ENCODE measurements around the gene DDX11. TPM values are rescaled to one million over a fixed set of nuclear protein-coding genes. Genes with fewer than 3 reads are reported as not detected.
"Not testable (repeated sequence)": the region's sequence is repeated elsewhere in the genome, so short reads cannot be mapped to it uniquely, and the experiment has no call there.

Gene DDX11
- total RNA-seq, 2 experiments from 2014 or later, result 97.0 to 125 TPM

DNA sequence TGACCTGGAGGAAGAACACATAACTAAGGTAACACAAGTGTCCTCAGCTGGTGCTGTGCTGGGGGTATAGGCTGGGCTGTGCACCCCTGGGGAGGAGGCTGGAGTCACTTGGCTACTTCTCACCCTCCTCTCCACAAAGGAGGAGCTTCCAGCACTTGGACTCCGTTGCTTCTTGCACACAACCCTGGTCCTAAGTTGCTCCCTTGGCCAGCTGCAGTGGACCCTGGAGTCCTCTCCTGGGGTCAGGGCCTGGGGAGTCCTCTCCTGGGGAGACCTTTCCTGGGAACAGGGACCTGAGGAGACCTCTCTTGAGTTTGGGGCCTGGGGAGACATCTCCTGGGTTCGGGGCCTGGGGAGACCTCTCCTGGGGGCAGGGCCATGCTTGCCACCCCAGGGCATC, 14.3 kb downstream of the DDX11 start:
- DNase-seq; H3K9me3 Mint-ChIP-seq (ENCODE audit: low read depth); H3K4me3 Mint-ChIP-seq; H3K27me3 Mint-ChIP-seq; H3K4me1 Mint-ChIP-seq; intact Hi-C loops (cut with DNase I, micrococcal nuclease); POLR2A ChIA-PET; CTCF ChIA-PET; H3K27ac Mint-ChIP-seq; ATAC-seq: not testable (repeated sequence)
- peaks cover 33% of the 10 kb centered on the region for H3K36me3 Mint-ChIP-seq (ENCODE audit: low read depth)

DNA sequence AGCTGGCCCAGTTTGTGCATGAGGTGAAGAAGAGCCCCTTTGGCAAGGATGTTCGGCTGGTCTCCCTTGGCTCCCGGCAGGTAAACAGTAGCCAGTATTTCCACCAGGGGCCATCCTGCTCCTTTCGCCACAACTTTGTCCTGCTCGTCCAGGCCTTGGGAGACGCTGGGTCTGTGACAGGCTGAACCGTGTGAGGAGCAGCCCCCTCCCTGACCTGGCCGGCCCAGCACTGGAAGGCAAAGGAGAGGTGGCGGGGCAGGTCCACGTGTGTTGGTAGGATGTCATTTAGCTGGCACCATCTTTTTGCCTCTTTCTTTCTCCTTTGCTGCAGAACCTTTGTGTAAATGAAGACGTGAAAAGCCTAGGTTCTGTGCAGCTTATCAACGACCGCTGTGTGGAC, 15.4 kb downstream of the DDX11 start:
- H3K27ac Mint-ChIP-seq, result no peak overlapping the region
- no peaks in the 10 kb centered on the region for H3K27me3 Mint-ChIP-seq
- no peaks in the 10 kb centered on the region for H3K9me3 Mint-ChIP-seq (ENCODE audit: low read depth)
- H3K36me3 Mint-ChIP-seq (ENCODE audit: low read depth), result peaks cover 30% of the 10 kb centered on the region
- intact Hi-C loops (cut with DNase I, micrococcal nuclease), result no loop called here
- ChIA-PET POLR2A (no interaction called here), CTCF (no interaction called here)
- DNase-seq, result no peak
- ATAC-seq, result no peak
- no peaks in the 10 kb centered on the region for H3K4me1 Mint-ChIP-seq
- H3K4me3 Mint-ChIP-seq, result no peak overlapping the region

DNA sequence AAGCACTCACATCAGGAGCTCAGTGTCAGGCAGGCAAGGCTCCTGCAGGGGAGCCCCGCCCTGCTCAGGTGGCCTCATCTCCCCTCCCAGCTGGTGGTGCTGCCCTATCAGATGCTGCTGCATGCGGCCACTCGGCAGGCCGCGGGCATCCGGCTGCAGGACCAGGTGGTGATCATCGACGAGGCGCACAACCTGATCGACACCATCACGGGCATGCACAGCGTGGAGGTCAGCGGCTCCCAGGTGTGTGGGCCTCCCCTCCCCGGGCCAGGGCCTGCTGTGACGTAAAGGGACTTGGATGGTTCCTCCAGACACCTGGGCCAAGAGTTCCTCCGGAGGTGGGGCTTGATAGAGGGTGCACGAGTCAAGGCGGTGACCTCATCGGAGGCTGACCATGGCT, 18.0 kb downstream of the DDX11 start:
- H3K4me1 Mint-ChIP-seq; ATAC-seq; POLR2A ChIA-PET; DNase-seq; intact Hi-C loops (cut with DNase I, micrococcal nuclease); H3K27ac Mint-ChIP-seq; CTCF ChIA-PET; H3K9me3 Mint-ChIP-seq (ENCODE audit: low read depth); H3K4me3 Mint-ChIP-seq; H3K27me3 Mint-ChIP-seq: not testable (repeated sequence)
- peaks cover 34% of the 10 kb centered on the region for H3K36me3 Mint-ChIP-seq (ENCODE audit: low read depth)

DNA sequence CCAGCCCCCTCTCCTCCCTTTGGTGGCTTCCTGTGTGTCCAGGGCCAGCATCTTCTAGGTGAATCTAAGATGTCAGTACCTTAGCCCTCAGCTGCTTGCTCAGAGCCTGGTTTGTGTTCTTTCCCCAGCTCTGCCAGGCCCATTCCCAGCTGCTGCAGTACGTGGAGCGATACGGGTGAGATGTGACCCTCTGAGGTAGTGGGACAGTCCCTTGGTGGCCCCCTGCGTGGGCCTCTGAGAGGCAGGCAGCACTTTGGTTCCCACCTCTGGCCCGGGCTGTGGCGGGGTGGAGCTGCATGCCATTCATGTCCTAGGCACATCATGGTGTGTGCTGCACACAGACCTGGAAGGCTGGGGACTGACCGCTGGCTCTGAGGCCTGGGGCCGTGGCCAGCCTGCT, 19.1 kb downstream of the DDX11 start:
- intact Hi-C loops (cut with DNase I, micrococcal nuclease); H3K9me3 Mint-ChIP-seq (ENCODE audit: low read depth); H3K27me3 Mint-ChIP-seq; POLR2A ChIA-PET; CTCF ChIA-PET; ATAC-seq; H3K4me3 Mint-ChIP-seq; H3K27ac Mint-ChIP-seq; H3K4me1 Mint-ChIP-seq; DNase-seq: not testable (repeated sequence)
- H3K36me3 Mint-ChIP-seq (ENCODE audit: low read depth), result peaks cover 37% of the 10 kb centered on the region

DNA sequence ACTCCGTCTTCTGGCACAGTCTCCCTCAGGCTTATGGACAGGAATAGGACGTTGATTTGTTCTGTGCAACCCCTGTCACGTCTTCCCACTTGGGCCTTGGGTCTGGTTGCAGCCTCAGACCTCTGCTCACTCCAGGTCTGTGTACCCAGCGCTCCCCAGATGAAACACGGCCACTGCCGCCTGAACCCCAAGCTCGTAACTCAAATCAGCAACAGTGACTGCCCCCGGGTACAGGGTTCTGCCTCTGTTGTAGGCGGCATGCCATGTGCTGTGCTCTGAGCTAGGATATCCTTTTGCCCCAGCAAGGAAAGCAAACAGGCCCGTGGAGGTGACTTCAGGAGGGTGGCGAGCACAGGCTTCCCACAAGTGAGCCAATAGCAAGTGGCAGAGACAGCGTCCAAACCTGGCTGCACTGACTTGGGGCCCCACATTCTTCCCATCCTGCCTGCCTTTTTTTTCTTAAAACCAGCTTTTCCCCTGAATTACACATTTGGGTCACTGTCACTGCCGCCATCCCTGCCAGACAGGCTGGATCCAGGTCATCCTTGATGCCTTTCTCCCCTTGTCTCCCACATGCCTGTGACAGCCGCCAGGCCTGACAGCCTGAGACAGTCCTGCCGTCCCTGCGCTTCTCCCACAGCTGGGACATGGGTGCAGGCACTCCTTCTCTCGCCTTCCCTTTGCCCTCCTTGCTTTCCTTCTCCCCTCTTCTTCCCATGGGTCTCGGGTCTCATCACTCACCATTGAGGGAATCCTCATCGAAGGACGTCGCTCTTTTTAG, 21.6 kb downstream of the DDX11 start:
- H3K4me1 Mint-ChIP-seq; DNase-seq; H3K27ac Mint-ChIP-seq; POLR2A ChIA-PET; H3K9me3 Mint-ChIP-seq (ENCODE audit: low read depth); ATAC-seq; CTCF ChIA-PET; H3K4me3 Mint-ChIP-seq; intact Hi-C loops (cut with DNase I, micrococcal nuclease); H3K27me3 Mint-ChIP-seq: not testable (repeated sequence)
- peaks cover 31% of the 10 kb centered on the region for H3K36me3 Mint-ChIP-seq (ENCODE audit: low read depth)

DNA sequence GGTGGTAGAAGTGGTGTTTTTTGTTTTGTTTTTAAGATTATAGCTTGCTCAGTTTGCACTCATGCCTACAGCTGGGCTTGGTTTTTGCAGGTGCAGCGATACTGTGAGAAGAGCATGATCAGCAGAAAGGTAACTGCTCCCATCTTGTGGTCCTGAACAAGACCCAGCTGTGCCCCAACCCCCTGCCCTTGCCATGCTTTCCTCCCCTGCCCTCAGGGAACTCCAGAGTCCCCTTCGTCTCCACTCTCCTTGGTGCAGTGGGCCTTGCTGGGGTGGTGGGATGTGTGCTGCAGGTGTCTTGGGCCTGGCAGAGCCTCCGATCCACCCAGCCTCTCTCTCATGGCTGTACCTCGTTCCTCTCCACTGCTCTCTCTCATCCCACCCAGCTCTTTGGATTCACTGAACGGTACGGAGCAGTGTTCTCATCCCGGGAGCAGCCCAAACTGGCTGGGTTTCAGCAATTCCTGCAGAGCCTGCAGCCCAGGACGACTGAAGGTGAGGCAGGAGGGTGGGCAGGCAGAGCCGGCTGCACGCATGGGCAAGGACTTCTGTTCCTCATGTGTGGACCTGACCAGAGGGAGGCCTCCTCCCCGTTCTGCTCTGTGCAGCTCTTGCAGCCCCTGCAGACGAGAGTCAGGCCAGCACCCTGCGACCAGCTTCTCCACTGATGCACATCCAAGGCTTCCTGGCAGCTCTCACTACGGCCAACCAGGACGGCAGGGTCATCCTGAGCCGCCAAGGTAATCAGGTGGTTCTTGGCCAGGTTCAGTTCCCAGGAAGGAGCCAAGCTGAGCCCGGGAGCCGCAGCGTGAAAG, 22.8 kb downstream of the DDX11 start:
- H3K27me3 Mint-ChIP-seq; H3K9me3 Mint-ChIP-seq (ENCODE audit: low read depth); POLR2A ChIA-PET; H3K27ac Mint-ChIP-seq; H3K4me3 Mint-ChIP-seq; H3K4me1 Mint-ChIP-seq; ATAC-seq; CTCF ChIA-PET; intact Hi-C loops (cut with DNase I, micrococcal nuclease); DNase-seq: not testable (repeated sequence)
- peaks cover 40% of the 10 kb centered on the region for H3K36me3 Mint-ChIP-seq (ENCODE audit: low read depth)

DNA sequence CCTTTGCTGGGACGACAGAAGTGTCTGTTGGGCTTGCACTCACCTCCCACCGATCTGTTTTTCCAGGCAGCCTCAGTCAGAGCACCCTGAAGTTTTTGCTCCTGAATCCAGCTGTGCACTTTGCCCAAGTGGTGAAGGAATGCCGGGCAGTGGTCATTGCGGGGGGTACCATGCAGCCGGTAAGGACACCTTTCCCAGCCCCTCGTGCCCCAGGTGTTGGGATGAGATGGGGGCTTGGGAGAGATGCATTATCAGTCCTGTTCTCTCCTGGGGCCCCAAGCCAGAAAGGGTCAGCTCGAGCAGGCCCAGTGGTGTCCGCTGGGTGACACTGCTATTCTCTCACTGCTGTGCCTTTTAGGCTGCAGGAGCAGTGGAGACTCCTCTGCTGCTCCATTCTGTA, 24.2 kb downstream of the DDX11 start:
- intact Hi-C loops (cut with DNase I, micrococcal nuclease); H3K4me3 Mint-ChIP-seq; POLR2A ChIA-PET; H3K4me1 Mint-ChIP-seq; ATAC-seq; DNase-seq; H3K27ac Mint-ChIP-seq; H3K27me3 Mint-ChIP-seq; CTCF ChIA-PET; H3K9me3 Mint-ChIP-seq (ENCODE audit: low read depth): not testable (repeated sequence)
- peaks cover 34% of the 10 kb centered on the region for H3K36me3 Mint-ChIP-seq (ENCODE audit: low read depth)

DNA sequence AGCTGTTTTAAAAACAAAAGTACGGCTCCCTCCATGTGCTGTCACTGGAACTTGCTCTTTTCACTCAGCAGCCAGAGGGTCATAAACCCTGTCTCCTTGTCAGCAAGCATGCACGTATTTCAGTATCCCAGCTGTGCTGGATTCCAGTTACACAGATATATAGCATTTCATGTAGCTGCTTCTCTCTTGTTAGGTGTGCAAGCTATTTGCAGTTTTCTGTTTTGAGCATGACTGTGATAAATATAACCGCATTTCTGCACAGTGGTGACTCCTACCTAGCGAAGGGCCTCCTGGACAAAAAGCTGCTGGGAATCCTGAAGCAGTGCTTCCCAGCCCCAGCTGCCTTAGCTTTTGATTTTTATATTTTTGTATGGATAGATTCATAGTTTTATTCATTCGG, 24.7 kb downstream of the DDX11 start:
- ATAC-seq; DNase-seq; POLR2A ChIA-PET; CTCF ChIA-PET; H3K9me3 Mint-ChIP-seq (ENCODE audit: low read depth); intact Hi-C loops (cut with DNase I, micrococcal nuclease); H3K4me1 Mint-ChIP-seq; H3K27ac Mint-ChIP-seq; H3K27me3 Mint-ChIP-seq; H3K4me3 Mint-ChIP-seq: not testable (repeated sequence)
- peaks cover 35% of the 10 kb centered on the region for H3K36me3 Mint-ChIP-seq (ENCODE audit: low read depth)

DNA sequence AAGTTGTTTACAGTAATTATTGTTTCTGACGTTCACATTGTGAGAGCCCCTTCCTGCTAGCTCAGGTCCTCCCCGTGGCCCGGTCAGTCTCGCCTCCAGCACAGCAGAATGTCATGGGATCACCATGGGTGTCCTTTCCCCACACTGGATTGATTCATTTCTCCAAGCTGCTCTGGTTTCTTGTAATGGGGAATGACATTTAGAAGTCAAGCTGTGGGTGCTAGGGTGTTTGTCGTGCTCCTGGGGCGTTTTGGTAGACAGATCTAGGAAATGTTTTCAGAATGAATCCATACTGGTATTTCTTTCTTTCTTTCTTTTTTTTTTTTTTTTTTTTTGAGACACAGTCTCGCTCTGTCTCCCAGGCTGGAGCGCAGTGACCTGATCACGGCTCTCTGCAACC, 25.1 kb downstream of the DDX11 start:
- H3K27me3 Mint-ChIP-seq, result not testable (repeated sequence)
- CTCF ChIA-PET, result interaction anchor here (1.2 kb wide), 1 partner anchor 71 kb away, joined by 3 read pairs; no protein-coding TSS in a partner anchor

DNA sequence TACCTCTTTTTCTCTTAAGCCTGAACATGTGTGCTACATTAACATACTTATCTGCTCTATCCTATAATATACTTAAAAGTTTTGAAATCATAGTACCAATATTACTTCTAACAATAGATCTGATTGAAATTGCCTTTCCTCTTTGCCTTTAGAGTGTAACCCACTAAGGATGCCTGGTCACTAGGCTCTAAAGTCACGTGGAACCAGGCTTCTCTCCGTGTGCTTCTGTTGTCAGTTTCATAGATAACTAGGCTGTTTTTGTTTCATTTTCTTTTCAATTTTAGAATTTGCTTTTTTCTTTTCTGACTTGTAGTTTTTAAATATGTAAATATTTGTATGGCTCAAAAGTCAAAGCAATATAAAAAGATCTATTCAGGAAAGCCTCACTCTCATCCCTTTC, 25.8 kb downstream of the DDX11 start:
- POLR2A ChIA-PET; H3K4me1 Mint-ChIP-seq; H3K27ac Mint-ChIP-seq; DNase-seq; H3K9me3 Mint-ChIP-seq (ENCODE audit: low read depth); intact Hi-C loops (cut with DNase I, micrococcal nuclease); H3K27me3 Mint-ChIP-seq; ATAC-seq; H3K4me3 Mint-ChIP-seq: not testable (repeated sequence)
- peaks cover 41% of the 10 kb centered on the region for H3K36me3 Mint-ChIP-seq (ENCODE audit: low read depth)
- CTCF ChIA-PET, result interaction anchor here (1.2 kb wide), 1 partner anchor 72 kb away, joined by 3 read pairs; no protein-coding TSS in a partner anchor

More for the DNA sequence above, 25.1 kb downstream of the DDX11 start:
- H3K27ac Mint-ChIP-seq; H3K4me1 Mint-ChIP-seq; POLR2A ChIA-PET; H3K4me3 Mint-ChIP-seq; ATAC-seq; intact Hi-C loops (cut with DNase I, micrococcal nuclease); H3K9me3 Mint-ChIP-seq (ENCODE audit: low read depth); DNase-seq: not testable (repeated sequence)
- H3K36me3 Mint-ChIP-seq (ENCODE audit: low read depth), result peaks cover 40% of the 10 kb centered on the region

DNA sequence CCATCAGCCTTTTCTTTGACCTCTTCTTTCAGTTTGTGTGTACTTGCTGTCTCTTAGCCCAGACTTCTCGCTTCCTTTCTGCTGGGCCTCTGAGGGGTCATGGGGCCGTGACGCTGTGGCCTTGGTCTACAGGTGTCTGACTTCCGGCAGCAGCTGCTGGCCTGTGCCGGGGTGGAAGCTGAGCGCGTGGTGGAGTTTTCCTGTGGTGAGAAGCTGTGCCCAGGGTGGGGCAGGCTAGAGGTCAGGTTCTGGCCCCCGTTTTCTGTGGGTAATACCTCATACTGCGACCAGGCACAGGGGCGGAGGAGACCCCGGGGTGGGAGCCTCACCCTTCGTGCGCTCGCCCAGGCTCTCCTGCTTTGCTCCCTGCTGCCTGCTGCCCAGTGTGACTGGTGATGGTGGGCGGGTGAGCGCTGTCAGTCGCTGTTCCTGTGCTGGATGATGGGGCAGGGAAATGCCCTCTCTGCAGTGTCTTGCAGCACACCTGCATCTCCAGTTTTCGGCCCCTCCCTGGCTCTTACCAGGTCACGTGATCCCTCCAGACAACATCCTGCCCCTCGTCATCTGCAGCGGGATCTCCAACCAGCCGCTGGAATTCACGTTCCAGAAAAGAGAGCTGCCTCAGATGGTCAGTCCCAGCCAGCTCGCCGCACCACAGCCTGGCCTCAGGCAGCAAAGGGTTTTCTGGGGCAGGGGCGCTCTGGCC, 27.0 kb downstream of the DDX11 start:
- intact Hi-C loops (cut with DNase I, micrococcal nuclease); H3K27me3 Mint-ChIP-seq: not testable (repeated sequence)

More for the DNA sequence above, 27.0 kb downstream of the DDX11 start:
- H3K4me3 Mint-ChIP-seq; H3K9me3 Mint-ChIP-seq (ENCODE audit: low read depth); DNase-seq; H3K4me1 Mint-ChIP-seq; POLR2A ChIA-PET; CTCF ChIA-PET; H3K27ac Mint-ChIP-seq; ATAC-seq: not testable (repeated sequence)
- H3K36me3 Mint-ChIP-seq (ENCODE audit: low read depth), result peaks cover 39% of the 10 kb centered on the region
